DOHH2 (cell line): Measurements from ENCODE around the gene SIGMAR1.

Experiments
- EZH2phosphoT487 ChIP-seq: fragments of 200-600 bp; sonication (generic); IDR thresholded peaks from 2 replicates; pipeline ENCODE4 v1.6.1; 2017; ENCODE audit warnings: borderline replicate concordance, mild to moderate bottlenecking, antibody characterized with exemption, low read length, moderate library complexity, mixed read lengths
- TF ChIP-seq, protein P1 (sequence below): fragments of 200-600 bp; sonication (generic); IDR thresholded peaks from one replicate; pipeline ENCODE4 v1.5.1; 2014; ENCODE audit warnings: antibody characterized with exemption, mild to moderate bottlenecking, low read depth, low read length; ENCODE audit not compliant: poor library complexity, severe bottlenecking

DNA sequence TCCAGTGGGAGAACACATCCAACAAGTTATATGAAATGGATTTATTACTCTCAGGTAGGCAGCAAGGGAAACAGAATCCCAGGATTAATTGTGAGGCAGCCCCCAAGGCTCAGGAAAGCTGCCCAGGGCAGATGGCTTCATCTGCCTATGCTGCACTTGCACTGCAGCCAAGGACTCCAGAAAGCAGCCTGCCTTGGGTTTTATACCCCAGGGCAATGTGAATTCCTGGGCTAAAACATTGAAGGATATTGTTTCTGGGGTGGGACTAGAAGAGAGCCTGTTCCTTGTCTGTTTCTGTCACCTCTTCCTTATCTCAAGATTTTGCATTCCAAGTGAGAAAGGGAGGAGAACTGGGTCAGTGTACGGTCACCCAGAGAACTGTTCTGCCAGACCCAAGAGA lies 33.7 kb upstream of the SIGMAR1 start:
- TF ChIP-seq, protein P1, sequence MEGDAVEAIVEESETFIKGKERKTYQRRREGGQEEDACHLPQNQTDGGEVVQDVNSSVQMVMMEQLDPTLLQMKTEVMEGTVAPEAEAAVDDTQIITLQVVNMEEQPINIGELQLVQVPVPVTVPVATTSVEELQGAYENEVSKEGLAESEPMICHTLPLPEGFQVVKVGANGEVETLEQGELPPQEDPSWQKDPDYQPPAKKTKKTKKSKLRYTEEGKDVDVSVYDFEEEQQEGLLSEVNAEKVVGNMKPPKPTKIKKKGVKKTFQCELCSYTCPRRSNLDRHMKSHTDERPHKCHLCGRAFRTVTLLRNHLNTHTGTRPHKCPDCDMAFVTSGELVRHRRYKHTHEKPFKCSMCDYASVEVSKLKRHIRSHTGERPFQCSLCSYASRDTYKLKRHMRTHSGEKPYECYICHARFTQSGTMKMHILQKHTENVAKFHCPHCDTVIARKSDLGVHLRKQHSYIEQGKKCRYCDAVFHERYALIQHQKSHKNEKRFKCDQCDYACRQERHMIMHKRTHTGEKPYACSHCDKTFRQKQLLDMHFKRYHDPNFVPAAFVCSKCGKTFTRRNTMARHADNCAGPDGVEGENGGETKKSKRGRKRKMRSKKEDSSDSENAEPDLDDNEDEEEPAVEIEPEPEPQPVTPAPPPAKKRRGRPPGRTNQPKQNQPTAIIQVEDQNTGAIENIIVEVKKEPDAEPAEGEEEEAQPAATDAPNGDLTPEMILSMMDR: no peak
- no peak for TF ChIP-seq EZH2phosphoT487
